ENCODE results near the gene MAB21L4.

MAB21L4 gene

GRCh38 chr2:240877460-240878340 lies 18.3 kb downstream of the MAB21L4 start:
- TF ChIP-seq, protein P1, sequence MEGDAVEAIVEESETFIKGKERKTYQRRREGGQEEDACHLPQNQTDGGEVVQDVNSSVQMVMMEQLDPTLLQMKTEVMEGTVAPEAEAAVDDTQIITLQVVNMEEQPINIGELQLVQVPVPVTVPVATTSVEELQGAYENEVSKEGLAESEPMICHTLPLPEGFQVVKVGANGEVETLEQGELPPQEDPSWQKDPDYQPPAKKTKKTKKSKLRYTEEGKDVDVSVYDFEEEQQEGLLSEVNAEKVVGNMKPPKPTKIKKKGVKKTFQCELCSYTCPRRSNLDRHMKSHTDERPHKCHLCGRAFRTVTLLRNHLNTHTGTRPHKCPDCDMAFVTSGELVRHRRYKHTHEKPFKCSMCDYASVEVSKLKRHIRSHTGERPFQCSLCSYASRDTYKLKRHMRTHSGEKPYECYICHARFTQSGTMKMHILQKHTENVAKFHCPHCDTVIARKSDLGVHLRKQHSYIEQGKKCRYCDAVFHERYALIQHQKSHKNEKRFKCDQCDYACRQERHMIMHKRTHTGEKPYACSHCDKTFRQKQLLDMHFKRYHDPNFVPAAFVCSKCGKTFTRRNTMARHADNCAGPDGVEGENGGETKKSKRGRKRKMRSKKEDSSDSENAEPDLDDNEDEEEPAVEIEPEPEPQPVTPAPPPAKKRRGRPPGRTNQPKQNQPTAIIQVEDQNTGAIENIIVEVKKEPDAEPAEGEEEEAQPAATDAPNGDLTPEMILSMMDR (IDR thresholded peaks at IDR 0.05): no peak
- H3K27me3 ChIP-seq: no peaks in the 10 kb centered on the region
- no peak overlapping the region for H3K4me3 ChIP-seq (ENCODE audit: low read depth in 1 of 2, low read length in 1 of 2)
- H3K9me3 ChIP-seq: no peaks in the 10 kb centered on the region
- H3K27ac ChIP-seq: no peak overlapping the region
- no peaks in the 10 kb centered on the region for H3K36me3 ChIP-seq
- H3K4me1 ChIP-seq (ENCODE audit: control insufficient read depth in 1 of 2, insufficient read depth in 1 of 2, low read depth in 1 of 2, low read length in 1 of 2): no peaks in the 10 kb centered on the region

DNA sequence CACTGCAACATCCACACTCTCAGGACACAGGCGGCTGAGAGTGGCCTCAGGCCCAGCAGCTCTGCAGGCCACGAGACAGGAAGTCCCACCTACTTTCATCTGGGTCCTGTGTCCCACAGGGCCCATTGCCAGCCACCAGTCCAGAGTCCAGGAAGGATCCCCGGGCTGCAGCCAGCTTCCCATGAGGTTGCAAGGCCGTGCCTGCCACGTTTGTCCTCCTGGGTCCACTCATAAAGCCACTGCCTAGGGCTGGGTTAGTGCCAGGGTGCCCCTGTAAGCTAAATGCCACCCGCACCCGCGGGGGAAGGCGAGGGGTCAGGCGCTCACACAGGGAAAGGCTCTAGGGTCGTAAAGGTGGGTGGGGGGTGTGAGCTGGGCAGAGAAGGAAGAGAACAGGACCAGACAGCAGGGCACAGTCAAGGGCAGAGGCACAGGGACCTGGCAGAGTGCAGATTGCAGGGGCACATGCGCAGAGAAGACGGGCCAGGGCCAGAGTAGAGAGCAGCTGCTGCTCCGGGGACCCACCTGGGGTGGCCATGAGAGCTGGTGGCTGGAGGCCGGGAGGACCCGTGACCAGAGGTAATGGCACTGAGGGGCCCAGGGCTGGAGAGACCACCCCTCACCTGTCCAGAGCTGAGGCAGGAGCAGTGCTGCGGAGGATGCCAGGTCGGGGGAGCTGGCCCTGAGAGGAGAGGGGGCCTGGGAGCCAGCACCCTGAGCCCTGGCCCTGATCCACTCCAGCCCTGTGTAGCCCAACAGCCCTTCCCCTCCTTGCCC lies 19.3 kb downstream of the MAB21L4 start:
- TF ChIP-seq, protein P1 (IDR thresholded peaks at IDR 0.05): no peak
- no peak overlapping the region for H3K27ac ChIP-seq
- no peaks in the 10 kb centered on the region for H3K27me3 ChIP-seq

GRCh38 chr2:240876035-240876474 lies 19.9 kb downstream of the MAB21L4 start:
- TF ChIP-seq, protein P1 (IDR thresholded peaks at IDR 0.05): no peak
- Histone ChIP-seq H3K4me1 (ENCODE audit: control insufficient read depth in 1 of 2, insufficient read depth in 1 of 2, low read depth in 1 of 2, low read length in 1 of 2) (no peaks in the 10 kb centered on the region), H3K27ac (no peak overlapping the region), H3K9me3 (no peaks in the 10 kb centered on the region), H3K36me3 (no peaks in the 10 kb centered on the region), H3K27me3 (no peaks in the 10 kb centered on the region), H3K4me3 (ENCODE audit: low read depth in 1 of 2, low read length in 1 of 2) (no peak overlapping the region)

More for the DNA sequence above, 19.3 kb downstream of the MAB21L4 start:
- no peaks in the 10 kb centered on the region for H3K9me3 ChIP-seq
- H3K4me1 ChIP-seq (ENCODE audit: control insufficient read depth in 1 of 2, insufficient read depth in 1 of 2, low read depth in 1 of 2, low read length in 1 of 2): no peaks in the 10 kb centered on the region
- no peaks in the 10 kb centered on the region for H3K36me3 ChIP-seq
- no peak overlapping the region for H3K4me3 ChIP-seq (ENCODE audit: low read depth in 1 of 2, low read length in 1 of 2)

DNA sequence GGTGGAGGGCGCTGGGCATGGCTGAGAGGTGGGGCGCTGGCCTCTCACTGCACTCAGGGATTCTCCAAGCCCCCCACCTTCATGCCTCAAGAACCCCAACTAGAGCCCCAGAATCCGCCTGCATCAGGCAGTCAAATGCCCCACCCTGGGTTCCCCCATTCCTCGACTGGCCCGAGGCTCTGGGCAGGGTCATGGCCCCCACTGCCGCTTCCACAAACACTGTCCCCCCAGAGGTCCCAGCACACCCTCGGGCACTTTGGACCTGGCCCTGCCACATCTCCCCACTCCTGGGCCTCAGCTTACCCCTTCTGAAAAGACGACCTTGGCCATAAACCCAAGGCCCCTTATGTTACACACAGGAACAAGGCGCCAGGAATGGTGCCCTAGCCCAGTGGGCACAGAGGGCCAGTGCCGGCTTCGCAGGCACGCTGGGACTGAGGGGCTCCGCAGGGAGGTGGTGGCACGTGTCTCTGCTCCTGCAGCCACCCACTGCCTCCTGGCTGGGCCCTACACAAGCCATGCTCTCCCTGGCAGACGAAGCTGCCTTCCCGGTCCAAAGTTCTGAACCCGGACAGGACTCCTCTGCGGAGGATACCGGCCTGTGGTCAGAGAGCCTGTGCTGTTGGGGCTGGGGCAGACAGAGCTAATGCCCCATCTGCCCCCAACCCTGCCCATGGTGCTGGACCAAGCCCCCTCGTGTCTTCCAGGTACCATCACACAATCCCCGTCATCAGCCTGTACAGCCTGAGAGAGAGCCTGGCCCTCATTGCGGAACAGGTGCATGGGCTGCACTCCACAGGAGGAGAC lies 20.5 kb downstream of the MAB21L4 start:
- no peaks in the 10 kb centered on the region for H3K4me1 ChIP-seq (ENCODE audit: control insufficient read depth in 1 of 2, insufficient read depth in 1 of 2, low read depth in 1 of 2, low read length in 1 of 2)
- H3K4me3 ChIP-seq (ENCODE audit: low read depth in 1 of 2, low read length in 1 of 2): no peak overlapping the region
- TF ChIP-seq, protein P1 (IDR thresholded peaks at IDR 0.05): no peak
- H3K27me3 ChIP-seq: no peaks in the 10 kb centered on the region
- H3K27ac ChIP-seq: no peak overlapping the region
- no peaks in the 10 kb centered on the region for H3K9me3 ChIP-seq
- no peaks in the 10 kb centered on the region for H3K36me3 ChIP-seq

DNA sequence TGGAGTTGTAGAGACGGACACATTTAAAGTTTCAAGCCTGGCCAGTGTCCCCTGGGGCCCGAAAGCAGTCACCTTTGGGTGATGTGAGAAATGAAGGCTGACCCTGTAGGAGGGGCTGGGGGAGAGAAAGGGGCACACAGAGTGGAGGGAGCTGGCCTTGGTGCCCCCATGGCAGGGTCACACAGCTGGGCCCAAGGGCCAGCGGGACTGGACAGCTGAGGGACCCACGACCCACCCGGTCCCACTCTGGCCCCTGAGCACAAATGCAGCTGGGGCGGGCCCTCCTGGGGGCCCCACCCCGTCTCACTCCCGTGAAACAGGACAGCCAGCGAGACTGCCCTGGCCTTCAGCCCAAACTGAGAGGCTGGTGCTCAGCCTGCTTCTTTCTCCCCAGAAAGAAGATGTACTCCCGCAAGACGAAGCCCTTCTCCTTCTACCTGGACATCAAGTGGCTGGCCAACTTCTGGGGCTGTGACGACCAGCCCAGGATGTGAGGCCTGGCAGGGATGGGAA lies 21.2 kb downstream of the MAB21L4 start:
- H3K27me3 ChIP-seq: no peaks in the 10 kb centered on the region
- no peaks in the 10 kb centered on the region for H3K4me1 ChIP-seq (ENCODE audit: control insufficient read depth in 1 of 2, insufficient read depth in 1 of 2, low read depth in 1 of 2, low read length in 1 of 2)
- no peaks in the 10 kb centered on the region for H3K9me3 ChIP-seq
- no peaks in the 10 kb centered on the region for H3K36me3 ChIP-seq
- no peak overlapping the region for H3K4me3 ChIP-seq (ENCODE audit: low read depth in 1 of 2, low read length in 1 of 2)
- no peak overlapping the region for H3K27ac ChIP-seq
- TF ChIP-seq, protein P1 (IDR thresholded peaks at IDR 0.05): no peak

Data from neutrophil (primary cell).